ENCODE measurements around the gene CLCN4.

- no peak for TF ChIP-seq CTCF (IDR thresholded peaks at IDR 0.05)
- no peak for TF ChIP-seq POLR2A (IDR thresholded peaks at IDR 0.05)
Observed at GRCh38 chrX:10176121-10177003, 19.6 kb downstream of the CLCN4 start.

Measured in suprapubic skin (tissue), 3 donors.